SK-N-SH treated with all-trans-retinoic acid at 6 μM for 48 hours (cell line): ENCODE data around the gene MAEL.

Experiments used
- ATAC-seq: fragments of 200-7000 bp; cut with Tn5 transposase; 3 replicates; pipeline ENCODE4 v1.9.1; 2020; ENCODE audit warnings: mild to moderate bottlenecking, moderate library complexity
- ARNTL ChIP-seq: fragments of 450-650 bp; formaldehyde crosslinking; IDR thresholded peaks from 2 replicates; pipeline ENCODE4 v1.5.0; 2020; ENCODE audit warnings: low read depth, mild to moderate bottlenecking, moderate library complexity, borderline replicate concordance
- CSDC2 ChIP-seq: fragments of 250-450 bp; sonication (Bioruptor Pico); IDR thresholded peaks from 2 replicates; pipeline ENCODE4 v1.5.0; 2020; ENCODE audit warnings: mild to moderate bottlenecking, moderate library complexity
- ESRRG ChIP-seq: fragments of 250-450 bp; sonication (Bioruptor Pico); IDR thresholded peaks from 2 replicates; pipeline ENCODE4 v1.6.1; 2021; ENCODE audit warnings: mild to moderate bottlenecking
- GLIS3 ChIP-seq: fragments of 250-450 bp; sonication (Bioruptor Pico); IDR thresholded peaks from 2 replicates; pipeline ENCODE4 v1.5.0; 2020; ENCODE audit warnings: mild to moderate bottlenecking, moderate library complexity
- ISL1 ChIP-seq: fragments of 250-450 bp; sonication (Bioruptor Pico); IDR thresholded peaks from 2 replicates; pipeline ENCODE4 v2.1.2; 2022; ENCODE audit warnings: mild to moderate bottlenecking, moderate library complexity
- OSR1 ChIP-seq: fragments of 250-450 bp; sonication (Bioruptor Pico); IDR thresholded peaks from 2 replicates; pipeline ENCODE4 v1.8.0; 2022; ENCODE audit warnings: moderate library complexity, mild to moderate bottlenecking, inconsistent platforms
- PPARA ChIP-seq: fragments of 250-450 bp; sonication (Bioruptor Pico); IDR thresholded peaks from 2 replicates; pipeline ENCODE4 v1.5.0; 2020; ENCODE audit warnings: mild to moderate bottlenecking, borderline replicate concordance
- RARB ChIP-seq: fragments of 250-450 bp; sonication (Bioruptor Pico); IDR thresholded peaks from 2 replicates; pipeline ENCODE4 v1.8.0; 2021; ENCODE audit warnings: mild to moderate bottlenecking, moderate library complexity
- SNAI2 ChIP-seq: fragments of 250-450 bp; sonication (Bioruptor Pico); IDR thresholded peaks from 2 replicates; pipeline ENCODE4 v1.5.0; 2020; ENCODE audit warnings: mild to moderate bottlenecking, moderate library complexity
- TCF4 ChIP-seq: fragments of 250-450 bp; sonication (Bioruptor Pico); IDR thresholded peaks from 2 replicates; pipeline ENCODE4 v1.8.0; 2021; ENCODE audit warnings: mild to moderate bottlenecking, moderate library complexity, borderline replicate concordance
- ZC3H10 ChIP-seq: fragments of 250-450 bp; sonication (Bioruptor Pico); IDR thresholded peaks from 2 replicates; pipeline ENCODE4 v1.5.1; 2021; ENCODE audit warnings: mild to moderate bottlenecking, moderate library complexity
- ZFP3 ChIP-seq: fragments of 250-450 bp; sonication (Bioruptor Pico); IDR thresholded peaks from 2 replicates; pipeline ENCODE4 v1.5.0; 2020; ENCODE audit warnings: mild to moderate bottlenecking, moderate library complexity
- ZFP30 ChIP-seq: fragments of 450-650 bp; formaldehyde crosslinking; IDR thresholded peaks from 2 replicates; pipeline ENCODE4 v1.5.0; 2022; ENCODE audit warnings: mild to moderate bottlenecking, moderate library complexity
- ZNF565 ChIP-seq: fragments of 450-650 bp; formaldehyde crosslinking; conservative IDR thresholded peaks from 2 replicates; pipeline ENCODE4 v1.5.0; 2020; ENCODE audit warnings: low read depth, mild to moderate bottlenecking, moderate library complexity
- ZNF70 ChIP-seq: fragments of 450-650 bp; formaldehyde crosslinking; IDR thresholded peaks from 2 replicates; pipeline ENCODE4 v1.5.0; 2020; ENCODE audit warnings: mild to moderate bottlenecking, moderate library complexity
- ZNF8 ChIP-seq: fragments of 450-650 bp; formaldehyde crosslinking; IDR thresholded peaks from 2 replicates; pipeline ENCODE4 v1.5.0; 2020; ENCODE audit warnings: mild to moderate bottlenecking, moderate library complexity
- TF ChIP-seq, protein P1 (sequence below): fragments of 250-450 bp; sonication (Bioruptor Pico); IDR thresholded peaks from 2 replicates; pipeline ENCODE4 v1.5.1; 2021; ENCODE audit warnings: mild to moderate bottlenecking, moderate library complexity
- TF ChIP-seq, protein P2 (sequence below): fragments of 250-450 bp; sonication (Bioruptor Pico); IDR thresholded peaks from 2 replicates; pipeline ENCODE4 v1.5.1; 2020; ENCODE audit warnings: low read depth, mild to moderate bottlenecking, moderate library complexity
- TF ChIP-seq, protein P3 (sequence below): fragments of 250-450 bp; sonication (Bioruptor Pico); IDR thresholded peaks from 2 replicates; pipeline ENCODE4 v1.5.0; 2020; ENCODE audit warnings: mild to moderate bottlenecking, moderate library complexity
- TF ChIP-seq, protein P4 (sequence below): fragments of 250-450 bp; sonication (Bioruptor Pico); IDR thresholded peaks from 2 replicates; pipeline ENCODE4 v1.8.0; 2020; ENCODE audit warnings: mild to moderate bottlenecking, moderate library complexity, borderline replicate concordance
- TF ChIP-seq, protein P5 (sequence below): fragments of 250-450 bp; sonication (Bioruptor Pico); IDR thresholded peaks from 2 replicates; pipeline ENCODE4 v1.8.0; 2021; ENCODE audit warnings: low read depth, mild to moderate bottlenecking, moderate library complexity, borderline replicate concordance

MAEL gene

DNA sequence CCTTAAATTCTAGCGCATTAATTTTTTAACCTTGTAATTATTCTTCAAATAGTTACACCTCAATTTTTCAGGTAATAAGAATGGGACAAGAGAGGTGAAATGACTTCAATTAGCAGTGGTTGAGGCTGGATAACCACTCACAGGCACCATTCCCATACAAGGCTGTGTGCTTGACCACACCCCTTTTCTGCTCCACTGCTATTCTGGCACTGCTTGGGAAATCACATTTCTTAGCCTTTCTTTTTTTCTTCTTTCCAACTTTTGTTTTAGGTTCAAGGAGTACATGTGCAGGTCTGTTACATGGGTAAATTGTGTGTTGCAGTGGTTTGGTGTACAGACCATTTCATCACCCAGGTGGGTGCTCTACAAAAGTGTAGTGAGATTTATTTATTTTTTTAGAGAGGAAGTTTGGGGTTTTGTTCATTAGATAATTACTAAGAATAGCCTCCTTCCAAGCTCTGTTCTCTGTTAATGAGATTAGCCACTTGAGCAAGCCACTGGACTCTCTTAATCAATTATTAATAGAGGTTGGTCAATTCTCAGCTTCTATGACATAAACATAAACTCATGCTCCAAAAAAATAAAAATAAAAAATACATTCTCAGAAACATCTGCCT, 28.1 kb upstream of the MAEL start:
- TF ChIP-seq, protein P1, sequence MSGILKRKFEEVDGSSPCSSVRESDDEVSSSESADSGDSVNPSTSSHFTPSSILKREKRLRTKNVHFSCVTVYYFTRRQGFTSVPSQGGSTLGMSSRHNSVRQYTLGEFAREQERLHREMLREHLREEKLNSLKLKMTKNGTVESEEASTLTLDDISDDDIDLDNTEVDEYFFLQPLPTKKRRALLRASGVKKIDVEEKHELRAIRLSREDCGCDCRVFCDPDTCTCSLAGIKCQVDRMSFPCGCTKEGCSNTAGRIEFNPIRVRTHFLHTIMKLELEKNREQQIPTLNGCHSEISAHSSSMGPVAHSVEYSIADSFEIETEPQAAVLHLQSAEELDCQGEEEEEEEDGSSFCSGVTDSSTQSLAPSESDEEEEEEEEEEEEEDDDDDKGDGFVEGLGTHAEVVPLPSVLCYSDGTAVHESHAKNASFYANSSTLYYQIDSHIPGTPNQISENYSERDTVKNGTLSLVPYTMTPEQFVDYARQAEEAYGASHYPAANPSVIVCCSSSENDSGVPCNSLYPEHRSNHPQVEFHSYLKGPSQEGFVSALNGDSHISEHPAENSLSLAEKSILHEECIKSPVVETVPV (CRISPR knock-in tag): no peak
- TF ChIP-seq SNAI2 (CRISPR knock-in tag): no peak
- TF ChIP-seq ZFP3: no peak
- TF ChIP-seq RARB: no peak
- TF ChIP-seq TCF4 (CRISPR knock-in tag): no peak
- no peak for TF ChIP-seq PPARA (CRISPR knock-in tag)
- TF ChIP-seq ISL1 (CRISPR knock-in tag): no peak
- no peak for TF ChIP-seq ZFP30 (CRISPR knock-in tag)
- no peak for TF ChIP-seq OSR1 (CRISPR knock-in tag)
- TF ChIP-seq ZC3H10 (CRISPR knock-in tag): no peak
- TF ChIP-seq GLIS3 (CRISPR knock-in tag): no peak
- TF ChIP-seq CSDC2 (CRISPR knock-in tag): no peak
- TF ChIP-seq, protein P2, sequence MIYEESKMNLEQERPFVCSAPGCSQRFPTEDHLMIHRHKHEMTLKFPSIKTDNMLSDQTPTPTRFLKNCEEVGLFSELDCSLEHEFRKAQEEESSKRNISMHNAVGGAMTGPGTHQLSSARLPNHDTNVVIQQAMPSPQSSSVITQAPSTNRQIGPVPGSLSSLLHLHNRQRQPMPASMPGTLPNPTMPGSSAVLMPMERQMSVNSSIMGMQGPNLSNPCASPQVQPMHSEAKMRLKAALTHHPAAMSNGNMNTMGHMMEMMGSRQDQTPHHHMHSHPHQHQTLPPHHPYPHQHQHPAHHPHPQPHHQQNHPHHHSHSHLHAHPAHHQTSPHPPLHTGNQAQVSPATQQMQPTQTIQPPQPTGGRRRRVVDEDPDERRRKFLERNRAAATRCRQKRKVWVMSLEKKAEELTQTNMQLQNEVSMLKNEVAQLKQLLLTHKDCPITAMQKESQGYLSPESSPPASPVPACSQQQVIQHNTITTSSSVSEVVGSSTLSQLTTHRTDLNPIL (CRISPR knock-in tag): no peak
- TF ChIP-seq, protein P3, sequence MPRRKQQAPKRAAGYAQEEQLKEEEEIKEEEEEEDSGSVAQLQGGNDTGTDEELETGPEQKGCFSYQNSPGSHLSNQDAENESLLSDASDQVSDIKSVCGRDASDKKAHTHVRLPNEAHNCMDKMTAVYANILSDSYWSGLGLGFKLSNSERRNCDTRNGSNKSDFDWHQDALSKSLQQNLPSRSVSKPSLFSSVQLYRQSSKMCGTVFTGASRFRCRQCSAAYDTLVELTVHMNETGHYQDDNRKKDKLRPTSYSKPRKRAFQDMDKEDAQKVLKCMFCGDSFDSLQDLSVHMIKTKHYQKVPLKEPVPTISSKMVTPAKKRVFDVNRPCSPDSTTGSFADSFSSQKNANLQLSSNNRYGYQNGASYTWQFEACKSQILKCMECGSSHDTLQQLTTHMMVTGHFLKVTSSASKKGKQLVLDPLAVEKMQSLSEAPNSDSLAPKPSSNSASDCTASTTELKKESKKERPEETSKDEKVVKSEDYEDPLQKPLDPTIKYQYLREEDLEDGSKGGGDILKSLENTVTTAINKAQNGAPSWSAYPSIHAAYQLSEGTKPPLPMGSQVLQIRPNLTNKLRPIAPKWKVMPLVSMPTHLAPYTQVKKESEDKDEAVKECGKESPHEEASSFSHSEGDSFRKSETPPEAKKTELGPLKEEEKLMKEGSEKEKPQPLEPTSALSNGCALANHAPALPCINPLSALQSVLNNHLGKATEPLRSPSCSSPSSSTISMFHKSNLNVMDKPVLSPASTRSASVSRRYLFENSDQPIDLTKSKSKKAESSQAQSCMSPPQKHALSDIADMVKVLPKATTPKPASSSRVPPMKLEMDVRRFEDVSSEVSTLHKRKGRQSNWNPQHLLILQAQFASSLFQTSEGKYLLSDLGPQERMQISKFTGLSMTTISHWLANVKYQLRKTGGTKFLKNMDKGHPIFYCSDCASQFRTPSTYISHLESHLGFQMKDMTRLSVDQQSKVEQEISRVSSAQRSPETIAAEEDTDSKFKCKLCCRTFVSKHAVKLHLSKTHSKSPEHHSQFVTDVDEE: no peak
- no peak for TF ChIP-seq ARNTL (CRISPR knock-in tag)
- no peak for TF ChIP-seq ZNF565
- TF ChIP-seq, protein P4, sequence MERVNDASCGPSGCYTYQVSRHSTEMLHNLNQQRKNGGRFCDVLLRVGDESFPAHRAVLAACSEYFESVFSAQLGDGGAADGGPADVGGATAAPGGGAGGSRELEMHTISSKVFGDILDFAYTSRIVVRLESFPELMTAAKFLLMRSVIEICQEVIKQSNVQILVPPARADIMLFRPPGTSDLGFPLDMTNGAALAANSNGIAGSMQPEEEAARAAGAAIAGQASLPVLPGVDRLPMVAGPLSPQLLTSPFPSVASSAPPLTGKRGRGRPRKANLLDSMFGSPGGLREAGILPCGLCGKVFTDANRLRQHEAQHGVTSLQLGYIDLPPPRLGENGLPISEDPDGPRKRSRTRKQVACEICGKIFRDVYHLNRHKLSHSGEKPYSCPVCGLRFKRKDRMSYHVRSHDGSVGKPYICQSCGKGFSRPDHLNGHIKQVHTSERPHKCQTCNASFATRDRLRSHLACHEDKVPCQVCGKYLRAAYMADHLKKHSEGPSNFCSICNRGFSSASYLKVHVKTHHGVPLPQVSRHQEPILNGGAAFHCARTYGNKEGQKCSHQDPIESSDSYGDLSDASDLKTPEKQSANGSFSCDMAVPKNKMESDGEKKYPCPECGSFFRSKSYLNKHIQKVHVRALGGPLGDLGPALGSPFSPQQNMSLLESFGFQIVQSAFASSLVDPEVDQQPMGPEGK (CRISPR knock-in tag): no peak
- no peak for TF ChIP-seq ZNF8 (CRISPR knock-in tag)
- ATAC-seq: no peak

DNA sequence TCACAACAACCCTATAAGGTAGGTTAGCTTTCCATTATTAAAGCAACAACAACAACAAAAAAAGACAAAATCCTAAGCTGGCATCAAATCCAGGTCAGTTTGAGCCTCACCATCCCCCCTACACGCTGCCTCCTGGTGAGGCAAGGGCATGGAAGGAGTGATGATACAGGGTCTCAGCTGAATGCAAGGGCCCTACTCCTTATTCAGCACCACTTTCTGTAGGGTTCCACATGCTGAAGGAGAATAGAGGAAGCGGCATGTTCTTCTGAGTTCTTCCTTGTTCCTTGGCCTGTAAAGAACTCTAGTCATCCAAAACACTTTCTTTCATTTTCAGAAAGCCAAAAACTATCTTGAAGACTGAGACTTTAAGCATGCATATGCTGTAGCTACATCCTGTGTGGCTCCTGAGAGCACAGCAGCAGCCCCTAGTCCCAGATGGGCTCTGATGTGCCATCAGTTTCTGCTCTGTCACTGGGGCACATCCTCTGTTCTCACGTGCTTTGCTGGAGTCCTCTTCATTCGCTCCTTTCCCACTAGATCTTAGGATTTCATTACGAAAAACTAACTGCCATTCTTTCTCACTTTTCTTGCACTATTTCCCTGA, 19.9 kb upstream of the MAEL start:
- no peak for ATAC-seq
- TF ChIP-seq CSDC2 (CRISPR knock-in tag) (no peak), GLIS3 (CRISPR knock-in tag) (no peak), ZFP30 (CRISPR knock-in tag) (no peak), OSR1 (CRISPR knock-in tag) (no peak), ZNF70 (CRISPR knock-in tag) (no peak), ESRRG (CRISPR knock-in tag) (no peak), RARB (no peak), TCF4 (CRISPR knock-in tag) (no peak), SNAI2 (CRISPR knock-in tag) (no peak)
- TF ChIP-seq, protein P3: no peak
- TF ChIP-seq, protein P1 (CRISPR knock-in tag): no peak
- TF ChIP-seq, protein P2 (CRISPR knock-in tag): no peak
- TF ChIP-seq, protein P5, sequence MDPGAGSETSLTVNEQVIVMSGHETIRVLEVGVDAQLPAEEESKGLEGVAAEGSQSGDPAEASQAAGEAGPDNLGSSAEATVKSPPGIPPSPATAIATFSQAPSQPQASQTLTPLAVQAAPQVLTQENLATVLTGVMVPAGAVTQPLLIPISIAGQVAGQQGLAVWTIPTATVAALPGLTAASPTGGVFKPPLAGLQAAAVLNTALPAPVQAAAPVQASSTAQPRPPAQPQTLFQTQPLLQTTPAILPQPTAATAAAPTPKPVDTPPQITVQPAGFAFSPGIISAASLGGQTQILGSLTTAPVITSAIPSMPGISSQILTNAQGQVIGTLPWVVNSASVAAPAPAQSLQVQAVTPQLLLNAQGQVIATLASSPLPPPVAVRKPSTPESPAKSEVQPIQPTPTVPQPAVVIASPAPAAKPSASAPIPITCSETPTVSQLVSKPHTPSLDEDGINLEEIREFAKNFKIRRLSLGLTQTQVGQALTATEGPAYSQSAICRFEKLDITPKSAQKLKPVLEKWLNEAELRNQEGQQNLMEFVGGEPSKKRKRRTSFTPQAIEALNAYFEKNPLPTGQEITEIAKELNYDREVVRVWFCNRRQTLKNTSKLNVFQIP (CRISPR knock-in tag): no peak
- TF ChIP-seq, protein P4 (CRISPR knock-in tag): no peak
